CD4-positive, alpha-beta T cell treated with Interleukin-21 for 1 hour (primary cell): Measurements from ENCODE around the gene MED16.

Experiments
- DNase-seq: peaks from one replicate; pipeline ENCODE4 v3.0.0-alpha.2; 2020

Gene MED16

GRCh38 chr19:928471-929202, 35.6 kb upstream of the MED16 start:
- DNase-seq: no peak

- no peak for DNase-seq
These were observed 34.9 kb upstream of the MED16 start for GRCh38 chr19:927780-928401.

GRCh38 chr19:927351-927779, 34.4 kb upstream of the MED16 start:
- no peak for DNase-seq

- no peak for DNase-seq
These were observed 33.8 kb upstream of the MED16 start for GRCh38 chr19:926589-927350.

GRCh38 chr19:926323-926588, 33.3 kb upstream of the MED16 start:
- DNase-seq: no peak

GRCh38 chr19:925526-926322, 32.7 kb upstream of the MED16 start, which contains the start of gene ARID3A:
Gene ARID3A (plus strand): TSS chr19:926035. CDS start chr19:929529, 3,494 bp downstream.
- peak; percentile 81 for DNase-seq

GRCh38 chr19:925087-925525, 32.1 kb upstream of the MED16 start:
- no peak for DNase-seq

- no peak for DNase-seq
These were observed 31.6 kb upstream of the MED16 start for GRCh38 chr19:924553-925086.

- DNase-seq: peak; percentile 78
These were observed 27.3 kb upstream of the MED16 start for GRCh38 chr19:920051-920864.

- DNase-seq: peak; percentile 40
These were observed 26.4 kb upstream of the MED16 start for GRCh38 chr19:919199-920050.

- DNase-seq: no peak
These were observed 25.7 kb upstream of the MED16 start for GRCh38 chr19:918481-919198.

- no peak for DNase-seq
These were observed 25.1 kb upstream of the MED16 start for GRCh38 chr19:918152-918437.

GRCh38 chr19:917323-918151, 24.6 kb upstream of the MED16 start, which contains the start of gene KISS1R:
Gene KISS1R (plus strand): TSS chr19:917333. CDS start chr19:917503, 170 bp downstream.
- DNase-seq: peak; percentile 63

- DNase-seq: no peak
These were observed 23.8 kb upstream of the MED16 start for GRCh38 chr19:916645-917322.

- peak; percentile 91 for DNase-seq
These were observed 20.2 kb upstream of the MED16 start, which contains the start of gene R3HDM4 for GRCh38 chr19:913080-913748. Gene R3HDM4 (minus strand): TSS chr19:913219. CDS start chr19:913157, 62 bp downstream.

- peak; percentile 63 for DNase-seq
These were observed 19.4 kb upstream of the MED16 start for GRCh38 chr19:912181-913079.
